ENCODE results near the gene DAPK1. TPM values are rescaled to one million over a fixed set of nuclear protein-coding genes. Genes with fewer than 3 reads are reported as not detected.

DAPK1 gene
- total and polyA plus RNA-seq, 8 donors: 29.1 to 98.7 (median 45.4) TPM

DNA sequence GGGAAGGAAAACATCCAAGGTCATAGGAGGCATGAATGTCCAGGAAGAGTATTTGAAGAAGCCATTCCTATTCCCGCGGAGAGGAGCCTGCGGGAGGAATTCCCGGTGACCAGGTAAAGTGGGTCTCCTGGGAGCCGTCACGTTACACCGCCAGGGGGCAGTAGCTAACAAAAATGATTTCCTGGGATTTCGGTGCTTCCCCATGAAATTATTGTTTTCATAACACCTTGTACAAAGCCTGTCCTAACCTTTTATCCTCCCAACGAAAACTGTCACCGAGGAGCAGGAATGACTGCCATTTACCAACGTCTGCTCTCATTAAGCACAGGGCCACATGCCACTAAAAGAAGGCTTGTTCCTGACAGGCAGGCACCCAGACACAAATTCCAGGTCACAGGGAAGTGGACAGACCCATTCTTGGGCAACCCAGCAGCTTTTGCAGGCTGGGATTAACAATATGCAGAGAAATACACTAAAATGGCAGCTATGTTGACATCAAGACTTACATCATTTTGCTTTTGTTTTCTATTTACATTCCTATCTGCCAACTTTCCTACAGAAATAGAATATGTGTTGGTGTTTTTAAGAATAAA lies 187.1 kb downstream of the DAPK1 start:
- no peak for FAIRE-seq
- no peaks in the 10 kb centered on the region for H3K27me3 ChIP-seq
- H3K36me3 ChIP-seq: peaks cover 0 to 35% (median 0%) of the 10 kb centered on the region in 3 donors
- TF ChIP-seq, protein P1, sequence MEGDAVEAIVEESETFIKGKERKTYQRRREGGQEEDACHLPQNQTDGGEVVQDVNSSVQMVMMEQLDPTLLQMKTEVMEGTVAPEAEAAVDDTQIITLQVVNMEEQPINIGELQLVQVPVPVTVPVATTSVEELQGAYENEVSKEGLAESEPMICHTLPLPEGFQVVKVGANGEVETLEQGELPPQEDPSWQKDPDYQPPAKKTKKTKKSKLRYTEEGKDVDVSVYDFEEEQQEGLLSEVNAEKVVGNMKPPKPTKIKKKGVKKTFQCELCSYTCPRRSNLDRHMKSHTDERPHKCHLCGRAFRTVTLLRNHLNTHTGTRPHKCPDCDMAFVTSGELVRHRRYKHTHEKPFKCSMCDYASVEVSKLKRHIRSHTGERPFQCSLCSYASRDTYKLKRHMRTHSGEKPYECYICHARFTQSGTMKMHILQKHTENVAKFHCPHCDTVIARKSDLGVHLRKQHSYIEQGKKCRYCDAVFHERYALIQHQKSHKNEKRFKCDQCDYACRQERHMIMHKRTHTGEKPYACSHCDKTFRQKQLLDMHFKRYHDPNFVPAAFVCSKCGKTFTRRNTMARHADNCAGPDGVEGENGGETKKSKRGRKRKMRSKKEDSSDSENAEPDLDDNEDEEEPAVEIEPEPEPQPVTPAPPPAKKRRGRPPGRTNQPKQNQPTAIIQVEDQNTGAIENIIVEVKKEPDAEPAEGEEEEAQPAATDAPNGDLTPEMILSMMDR (IDR thresholded peaks at IDR 0.05): peak; percentile 63 to 81 (median 76)
- 7 to 10% methylated on average over 11 of the region's 11 CpGs for WGBS, 2 donors
- ATAC-seq: peak; percentile 63 to 76 (median 74)
- H3K4me1 ChIP-seq: peaks cover 6 to 12% (median 8%) of the 10 kb centered on the region in 3 donors
- no peak overlapping the region for H3K4me3 ChIP-seq
- H3K27ac ChIP-seq: peak overlapping the region in 1 of 4 donors; percentile 22
- no peaks in the 10 kb centered on the region for H3K9me3 ChIP-seq
- DNase-seq: peak in 5 of 6 donors; percentile 57 to 88 (median 76)
- intact Hi-C loops (cut with DNase I): loop anchor here in 1 of 3 donors (5.0 kb wide), 1 partner anchor 128 kb away; no protein-coding TSS in a partner anchor

DNA sequence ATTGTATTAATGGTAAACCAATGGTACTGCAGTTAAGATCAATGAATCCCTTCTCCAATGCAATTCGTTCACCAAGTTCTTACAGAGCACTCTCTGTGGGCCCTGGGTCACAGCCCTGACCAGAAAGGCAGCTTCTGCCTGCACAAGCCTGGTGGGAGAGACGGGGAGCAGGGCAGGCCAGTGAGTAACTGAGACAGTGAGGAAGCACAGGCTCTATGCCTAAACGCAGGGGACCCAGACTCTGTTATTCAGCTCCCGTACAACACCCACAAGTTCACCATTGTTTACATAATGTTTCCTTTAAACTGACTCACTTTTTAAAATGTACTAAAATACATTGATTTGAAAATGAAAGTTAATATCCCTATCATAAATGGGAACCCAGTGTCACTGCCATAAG lies 187.8 kb downstream of the DAPK1 start:
- intact Hi-C loops (cut with DNase I): loop anchor here in 1 of 3 donors (5.0 kb wide), 1 partner anchor 127 kb away; no protein-coding TSS in a partner anchor
- TF ChIP-seq, protein P1 (IDR thresholded peaks at IDR 0.05): no peak
- H3K27me3 ChIP-seq: no peaks in the 10 kb centered on the region
- peaks cover 0 to 38% (median 0%) of the 10 kb centered on the region in 3 donors for H3K36me3 ChIP-seq
- peak overlapping the region in 1 of 4 donors; percentile 5 for H3K27ac ChIP-seq
- DNase-seq (no peak), FAIRE-seq (no peak), ATAC-seq (no peak)
- WGBS, 2 donors: 77 to 79% methylated on average over 4 of the region's 4 CpGs
- no peaks in the 10 kb centered on the region for H3K9me3 ChIP-seq
- no peak overlapping the region for H3K4me3 ChIP-seq
- peaks cover 6 to 12% (median 8%) of the 10 kb centered on the region in 3 donors for H3K4me1 ChIP-seq

DNA sequence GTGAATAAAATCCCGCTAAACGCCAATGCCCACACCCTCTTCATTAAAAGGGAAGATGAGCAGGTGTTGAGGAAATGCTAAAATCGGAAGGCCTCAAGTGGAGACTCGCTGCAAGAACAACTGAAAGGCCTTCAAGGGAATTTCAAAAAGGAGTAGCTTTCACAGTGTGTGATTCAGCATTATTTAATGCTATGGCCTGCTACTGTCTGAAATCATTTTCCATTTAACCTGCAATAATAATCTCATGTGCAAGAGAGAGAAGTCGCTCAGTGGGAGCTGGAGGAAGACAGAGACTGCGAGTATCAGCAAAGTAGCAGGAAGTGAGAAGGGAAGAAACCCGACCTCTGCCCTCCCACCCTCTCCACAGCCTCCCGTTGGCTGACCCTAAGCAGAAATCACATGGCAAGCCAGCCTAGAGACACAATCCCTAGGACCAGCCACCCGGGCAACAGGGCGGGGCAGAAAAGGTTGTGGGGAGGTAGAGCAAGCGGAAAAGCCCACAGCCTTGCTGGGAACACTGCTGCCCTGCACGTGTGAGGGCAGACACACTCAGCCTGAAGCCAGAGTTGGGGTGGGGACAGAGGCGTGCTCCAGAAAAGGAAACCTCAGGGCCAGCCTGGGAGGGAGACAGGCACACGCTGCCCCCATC lies 188.3 kb downstream of the DAPK1 start:
- intact Hi-C loops (cut with DNase I): loop anchor here in 1 of 3 donors (5.0 kb wide), 1 partner anchor 126 kb away; no protein-coding TSS in a partner anchor
- FAIRE-seq (no peak), ATAC-seq (peak in 2 of 4 donors; percentile 15 to 40), DNase-seq (no peak)
- peak overlapping the region in 1 of 4 donors; percentile 5 for H3K27ac ChIP-seq
- H3K4me3 ChIP-seq: no peak overlapping the region
- WGBS, 2 donors: 82 to 84% methylated on average over 14 of the region's 14 CpGs
- TF ChIP-seq, protein P1 (IDR thresholded peaks at IDR 0.05): no peak
- peaks cover 6 to 12% (median 8%) of the 10 kb centered on the region in 3 donors for H3K4me1 ChIP-seq
- no peaks in the 10 kb centered on the region for H3K9me3 ChIP-seq
- H3K27me3 ChIP-seq: no peaks in the 10 kb centered on the region
- H3K36me3 ChIP-seq: peaks cover 0 to 38% (median 0%) of the 10 kb centered on the region in 3 donors

DNA sequence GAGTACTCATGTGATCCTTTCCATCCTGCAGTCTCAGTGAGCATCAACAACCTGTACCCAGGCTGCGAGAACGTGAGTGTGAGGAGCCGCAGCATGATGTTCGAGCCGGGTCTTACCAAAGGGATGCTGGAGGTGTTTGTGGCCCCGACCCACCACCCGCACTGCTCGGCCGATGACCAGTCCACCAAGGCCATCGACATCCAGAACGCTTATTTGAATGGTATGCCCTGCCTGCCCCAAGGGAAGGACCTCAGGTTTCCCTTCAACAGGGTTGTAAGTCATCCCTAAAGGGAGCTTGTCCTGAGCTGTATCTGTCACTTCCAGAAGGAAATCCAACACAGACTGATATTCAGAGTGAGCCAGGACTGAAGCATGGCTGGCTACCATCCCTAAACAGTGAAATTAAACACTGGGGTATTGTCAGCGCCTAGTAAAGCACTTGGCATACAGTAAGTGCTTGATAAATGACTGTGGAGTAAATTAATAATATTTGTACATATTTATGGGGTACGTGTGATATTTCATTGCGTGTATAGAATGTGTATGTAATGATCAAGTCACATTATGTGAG lies 188.9 kb downstream of the DAPK1 start:
- 95% methylated on average over 14 of the region's 14 CpGs for WGBS, 2 donors
- H3K4me3 ChIP-seq: no peak overlapping the region
- DNase-seq: no peak
- no peak for ATAC-seq
- peaks cover 0 to 33% (median 0%) of the 10 kb centered on the region in 3 donors for H3K36me3 ChIP-seq
- TF ChIP-seq, protein P1 (IDR thresholded peaks at IDR 0.05): no peak
- peaks cover 6 to 12% (median 8%) of the 10 kb centered on the region in 3 donors for H3K4me1 ChIP-seq
- H3K27me3 ChIP-seq: no peaks in the 10 kb centered on the region
- intact Hi-C loops (cut with DNase I): loop anchor here in 1 of 3 donors (5.0 kb wide), 1 partner anchor 126 kb away; no protein-coding TSS in a partner anchor
- H3K9me3 ChIP-seq: no peaks in the 10 kb centered on the region
- FAIRE-seq: no peak
- no peak overlapping the region for H3K27ac ChIP-seq
